HepG2 (cell line): ENCODE results near the gene AHCYL2. TPM values are rescaled to one million over a fixed set of nuclear protein-coding genes. Genes with fewer than 3 reads are reported as not detected.

Experiments used
- ATF2 ChIP-seq: sonication (generic); formaldehyde crosslinking; IDR thresholded peaks from 2 replicates; pipeline ENCODE4 v1.4.0; 2020; ENCODE audit warnings: missing genetic modification reagents
- CBX2 ChIP-seq, 2 experiments: fragments of 200-600 bp in 1 of 2; sonication (generic); formaldehyde crosslinking in 1 of 2; IDR thresholded peaks; 2 replicates each; pipeline versions ENCODE4 v1.7.0 to v1.8.1; 2018 to 2022; ENCODE audit warnings: low read depth in 2 of 2, low read length in 1 of 2, mild to moderate bottlenecking in 1 of 2, missing genetic modification reagents in 1 of 2
- CENPX ChIP-seq: sonication (generic); formaldehyde crosslinking; IDR thresholded peaks from 2 replicates; pipeline ENCODE4 v1.9.0; 2021; ENCODE audit warnings: mild to moderate bottlenecking, missing genetic modification reagents, moderate library complexity
- KAT2B ChIP-seq: fragments of 150-350 bp; IDR thresholded peaks from 2 replicates; pipeline ENCODE4 v1.6.1; 2014; ENCODE audit warnings: low read depth, low read length, borderline replicate concordance
- LCORL ChIP-seq, 2 experiments: fragments of 450-650 bp in 1 of 2; sonication (generic) in 1 of 2; formaldehyde crosslinking in 1 of 2; IDR thresholded peaks; 2 replicates each; pipeline versions ENCODE4 v1.5.0 to v1.6.1; 2017 to 2020; ENCODE audit warnings: antibody characterized with exemption in 1 of 2, missing genetic modification reagents in 1 of 2
- MNT ChIP-seq: fragments of 450-650 bp; IDR thresholded peaks from 2 replicates; pipeline ENCODE4 v1.6.1; 2016
- ONECUT2 ChIP-seq: sonication (generic); formaldehyde crosslinking; IDR thresholded peaks from 2 replicates; pipeline ENCODE4 v1.4.0; 2020; ENCODE audit warnings: missing genetic modification reagents
- POLR2AphosphoS5 ChIP-seq: IDR thresholded peaks from 2 replicates; pipeline ENCODE4 v1.6.1; 2012; ENCODE audit warnings: low read depth, low read length
- RBFOX2 ChIP-seq: fragments of 200-400 bp; formaldehyde crosslinking; IDR thresholded peaks from 2 replicates; pipeline ENCODE4 v1.6.1; 2017; ENCODE audit warnings: low read depth, mild to moderate bottlenecking, low read length
- SIN3A ChIP-seq: IDR thresholded peaks from 2 replicates; pipeline ENCODE4 v1.6.1; 2011; ENCODE audit warnings: low read depth, mild to moderate bottlenecking, control low read depth, low read length, borderline replicate concordance
- SNAPC2 ChIP-seq: sonication (generic); formaldehyde crosslinking; IDR thresholded peaks from 2 replicates; pipeline ENCODE4 v1.8.1; 2022; ENCODE audit warnings: mild to moderate bottlenecking, missing genetic modification reagents
- TAF1 ChIP-seq: sonication (generic); formaldehyde crosslinking; IDR thresholded peaks from 2 replicates; pipeline ENCODE4 v1.4.0; 2020; ENCODE audit warnings: missing genetic modification reagents
- U2AF1 ChIP-seq: fragments of 200-400 bp; formaldehyde crosslinking; optimal IDR thresholded peaks from 2 replicates; pipeline ENCODE3; 2017; ENCODE audit warnings: mild to moderate bottlenecking, low read depth, low read length
- ZBTB1 ChIP-seq: sonication (generic); formaldehyde crosslinking; IDR thresholded peaks from 2 replicates; pipeline ENCODE4 v1.4.0; 2020; ENCODE audit warnings: missing genetic modification reagents, borderline replicate concordance
- ZNF224 ChIP-seq: sonication (generic); formaldehyde crosslinking; IDR thresholded peaks from 2 replicates; pipeline ENCODE4 v1.5.0; 2020; ENCODE audit warnings: mild to moderate bottlenecking, missing genetic modification reagents
- ZNF326 ChIP-seq: sonication (generic); formaldehyde crosslinking; IDR thresholded peaks from 2 replicates; pipeline ENCODE4 v1.4.0; 2020; ENCODE audit warnings: missing genetic modification reagents, borderline replicate concordance
- ZNF33A ChIP-seq: sonication (generic); formaldehyde crosslinking; IDR thresholded peaks from 2 replicates; pipeline ENCODE4 v1.5.1; 2020; ENCODE audit warnings: missing genetic modification reagents, mild to moderate bottlenecking, moderate library complexity, borderline replicate concordance
- ZNF761 ChIP-seq: sonication (generic); formaldehyde crosslinking; conservative IDR thresholded peaks from 2 replicates; pipeline ENCODE4 v1.4.0; 2020; ENCODE audit warnings: mild to moderate bottlenecking, missing genetic modification reagents
- ZSCAN20 ChIP-seq: sonication (generic); formaldehyde crosslinking; IDR thresholded peaks from 2 replicates; pipeline ENCODE4 v1.4.0; 2020; ENCODE audit warnings: missing genetic modification reagents, mild to moderate bottlenecking, borderline replicate concordance
- ZSCAN21 ChIP-seq: sonication (generic); formaldehyde crosslinking; IDR thresholded peaks from 2 replicates; pipeline ENCODE4 v1.8.0; 2022; ENCODE audit warnings: mild to moderate bottlenecking, missing genetic modification reagents, moderate library complexity, borderline replicate concordance
- ZSCAN9 ChIP-seq: IDR thresholded peaks from 2 replicates; pipeline ENCODE4 v1.6.1; 2016; ENCODE audit warnings: borderline replicate concordance
- polyA plus RNA-seq, 8 experiments: library from polyadenylated mRNA; depleted of rRNA in 3 of 8; stranded (reverse) in 7 of 8; unstranded in 1 of 8; fragments of >200 nt; fragmentation: Illumina TruSeq in 4 of 8; extraction: Trizol in 4 of 8; gene quantifications; 2 replicates each; pipeline versions ENCODE4 v1.2.1 to v1.2.3, GENCODE V29; 2011 to 2016; ENCODE audit warnings: low read depth in 4 of 8, missing spikeins in 1 of 8, mixed read lengths in 1 of 8; ENCODE audit not compliant: insufficient read depth in 1 of 8
- total RNA-seq, 5 experiments: library from RNA; depleted of rRNA; stranded (reverse); fragments of >200 nt; fragmentation: Illumina TruSeq; extraction: Trizol; gene quantifications; 2 replicates each; pipeline ENCODE4 v1.2.3, GENCODE V29; 2016; ENCODE audit warnings: low read depth in 1 of 5
- TF ChIP-seq, protein P1 (sequence below): sonication (generic); formaldehyde crosslinking; conservative IDR thresholded peaks from 2 replicates; pipeline ENCODE4 v1.8.0; 2022; ENCODE audit warnings: mild to moderate bottlenecking, moderate library complexity, missing genetic modification reagents
- TF ChIP-seq, protein P2 (sequence below): IDR thresholded peaks from 2 replicates; pipeline ENCODE4 v1.6.1; 2016; ENCODE audit warnings: missing compliant biosample characterization, missing genetic modification reagents, borderline replicate concordance
- TF ChIP-seq, protein P3 (sequence below): sonication (generic); formaldehyde crosslinking; IDR thresholded peaks from 2 replicates; pipeline ENCODE4 v1.5.0; 2020; ENCODE audit warnings: missing genetic modification reagents

AHCYL2 gene
- total and polyA plus RNA-seq, 2 of the 13 experiments (the other 11 are each of a cell fraction or from before 2014, with no cell fraction given) = 9.5 to 14.7 TPM

DNA sequence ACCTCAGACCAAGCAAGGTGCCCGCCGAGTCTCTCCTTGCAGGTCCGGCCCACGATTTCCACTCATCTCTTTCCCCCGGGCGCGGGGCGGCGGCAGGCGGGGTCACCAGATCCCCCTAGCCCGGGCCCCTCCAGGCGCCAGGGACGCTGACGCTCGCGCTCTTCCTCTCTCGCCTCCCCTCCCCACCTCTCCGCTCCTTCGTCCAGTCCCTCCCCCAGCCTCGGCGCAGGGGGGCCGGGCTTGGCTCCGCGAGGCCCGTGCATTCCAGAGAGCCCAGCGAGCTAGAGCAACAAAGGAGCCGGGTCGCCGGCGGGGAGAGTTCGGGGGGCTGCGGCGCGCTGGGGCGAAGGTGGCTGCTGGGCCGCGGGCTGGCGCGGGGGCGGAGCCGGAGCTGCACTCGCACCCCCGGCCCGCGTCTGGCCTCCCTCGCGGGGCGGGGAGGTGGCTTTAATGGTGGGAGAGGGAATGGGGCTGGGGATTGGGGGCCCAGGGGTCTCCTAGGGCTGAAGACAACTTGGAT lies 36.4 kb upstream of the AHCYL2 start, which contains the start of gene SMO (continued):
- TF ChIP-seq ZNF224 (CRISPR knock-in tag) (no peak), MNT (no peak), ZNF33A (CRISPR knock-in tag) (no peak), LCORL (IDR thresholded peaks at IDR 0.05) (no peak), LCORL (CRISPR knock-in tag; IDR thresholded peaks at IDR 0.05) (0 out of 2 replicates have a peak, but pooled peaks have one; percentile 18), SIN3A (no peak), ATF2 (CRISPR knock-in tag) (no peak), U2AF1 (no peak), POLR2AphosphoS5 (peak; percentile 66; the same call in 1 of the 2 replicates), ZBTB1 (CRISPR knock-in tag) (no peak), ZSCAN20 (CRISPR knock-in tag) (no peak), ZNF761 (CRISPR knock-in tag) (0 out of 2 replicates have a peak, but pooled peaks have one; percentile 17), KAT2B (no peak), CENPX (no peak), RBFOX2 (peak; percentile 79), ZNF326 (CRISPR knock-in tag) (no peak), ONECUT2 (no peak), TAF1 (CRISPR knock-in tag) (peak; percentile 70), ZSCAN21 (CRISPR knock-in tag) (0 out of 2 replicates have a peak, but pooled peaks have one; percentile 28), CBX2 (IDR thresholded peaks at IDR 0.05; ENCODE audit: low read depth, low read length) (no peak), CBX2 (CRISPR knock-in tag; IDR thresholded peaks at IDR 0.05; ENCODE audit: low read depth) (no peak), ZSCAN9 (no peak), SNAPC2 (CRISPR knock-in tag) (no peak)
- TF ChIP-seq, protein P1, sequence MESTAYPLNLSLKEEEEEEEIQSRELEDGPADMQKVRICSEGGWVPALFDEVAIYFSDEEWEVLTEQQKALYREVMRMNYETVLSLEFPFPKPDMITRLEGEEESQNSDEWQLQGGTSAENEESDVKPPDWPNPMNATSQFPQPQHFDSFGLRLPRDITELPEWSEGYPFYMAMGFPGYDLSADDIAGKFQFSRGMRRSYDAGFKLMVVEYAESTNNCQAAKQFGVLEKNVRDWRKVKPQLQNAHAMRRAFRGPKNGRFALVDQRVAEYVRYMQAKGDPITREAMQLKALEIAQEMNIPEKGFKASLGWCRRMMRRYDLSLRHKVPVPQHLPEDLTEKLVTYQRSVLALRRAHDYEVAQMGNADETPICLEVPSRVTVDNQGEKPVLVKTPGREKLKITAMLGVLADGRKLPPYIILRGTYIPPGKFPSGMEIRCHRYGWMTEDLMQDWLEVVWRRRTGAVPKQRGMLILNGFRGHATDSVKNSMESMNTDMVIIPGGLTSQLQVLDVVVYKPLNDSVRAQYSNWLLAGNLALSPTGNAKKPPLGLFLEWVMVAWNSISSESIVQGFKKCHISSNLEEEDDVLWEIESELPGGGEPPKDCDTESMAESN = 0 out of 2 replicates have a peak, but pooled peaks have one; percentile 47
- TF ChIP-seq, protein P2, sequence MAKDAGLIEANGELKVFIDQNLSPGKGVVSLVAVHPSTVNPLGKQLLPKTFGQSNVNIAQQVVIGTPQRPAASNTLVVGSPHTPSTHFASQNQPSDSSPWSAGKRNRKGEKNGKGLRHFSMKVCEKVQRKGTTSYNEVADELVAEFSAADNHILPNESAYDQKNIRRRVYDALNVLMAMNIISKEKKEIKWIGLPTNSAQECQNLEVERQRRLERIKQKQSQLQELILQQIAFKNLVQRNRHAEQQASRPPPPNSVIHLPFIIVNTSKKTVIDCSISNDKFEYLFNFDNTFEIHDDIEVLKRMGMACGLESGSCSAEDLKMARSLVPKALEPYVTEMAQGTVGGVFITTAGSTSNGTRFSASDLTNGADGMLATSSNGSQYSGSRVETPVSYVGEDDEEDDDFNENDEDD = peak; percentile 58; the same call in 1 of the 2 replicates
- TF ChIP-seq, protein P3, sequence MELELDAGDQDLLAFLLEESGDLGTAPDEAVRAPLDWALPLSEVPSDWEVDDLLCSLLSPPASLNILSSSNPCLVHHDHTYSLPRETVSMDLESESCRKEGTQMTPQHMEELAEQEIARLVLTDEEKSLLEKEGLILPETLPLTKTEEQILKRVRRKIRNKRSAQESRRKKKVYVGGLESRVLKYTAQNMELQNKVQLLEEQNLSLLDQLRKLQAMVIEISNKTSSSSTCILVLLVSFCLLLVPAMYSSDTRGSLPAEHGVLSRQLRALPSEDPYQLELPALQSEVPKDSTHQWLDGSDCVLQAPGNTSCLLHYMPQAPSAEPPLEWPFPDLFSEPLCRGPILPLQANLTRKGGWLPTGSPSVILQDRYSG (CRISPR knock-in tag) = no peak
